HuH-7.5 (cell line): Measurements from ENCODE around the gene PRDM15.

Experiments
- DNase-seq: peaks from one replicate; pipeline ENCODE4 v3.0.0; 2011; ENCODE audit warnings: low spot score

Gene PRDM15

GRCh38 chr21:41777951-41778815 is 101.0 kb downstream of the PRDM15 start:
- peak; percentile 59 for DNase-seq

- DNase-seq: no peak
Observed at GRCh38 chr21:41776778-41777177, 102.4 kb downstream of the PRDM15 start.

GRCh38 chr21:41775149-41775472 is 104.0 kb downstream of the PRDM15 start:
- DNase-seq: no peak

- DNase-seq: no peak
Observed at GRCh38 chr21:41774467-41775148, 104.5 kb downstream of the PRDM15 start.

DNA sequence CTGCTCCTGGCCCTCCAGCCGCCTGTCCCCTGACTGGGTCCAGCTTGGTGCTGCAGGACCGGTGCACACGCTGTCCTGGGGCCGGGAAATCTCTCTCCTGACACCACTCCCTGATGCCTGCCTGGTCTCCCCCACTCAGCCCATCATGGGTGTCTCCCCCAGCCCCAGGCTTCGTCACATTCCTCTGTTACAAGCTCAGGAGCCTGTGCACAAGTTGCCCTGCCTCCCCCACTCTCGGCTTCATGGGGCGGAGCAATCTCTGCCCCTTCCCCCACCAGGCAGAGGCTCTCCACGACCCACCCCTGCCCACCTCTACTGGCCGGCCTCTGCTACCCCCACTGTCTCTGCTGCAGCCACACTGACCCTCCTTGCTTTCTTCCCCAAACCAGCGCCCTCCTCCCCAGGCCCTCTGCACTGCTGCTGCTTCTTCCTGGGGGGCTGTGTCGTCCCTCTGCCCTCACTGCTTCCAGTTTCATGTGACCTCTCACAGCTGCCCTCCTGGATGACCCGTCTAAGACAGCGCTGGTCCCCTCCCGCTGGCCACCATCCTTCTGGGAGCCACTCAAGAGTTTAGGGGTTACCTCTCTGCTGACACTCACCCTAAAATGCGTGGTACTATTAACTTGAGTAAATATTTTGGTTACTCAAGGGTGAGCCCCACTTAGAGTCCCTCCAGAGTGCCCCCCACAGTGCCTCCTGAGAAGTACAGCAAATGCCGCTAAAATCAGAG is 106.6 kb downstream of the PRDM15 start:
- DNase-seq: no peak

GRCh38 chr21:41771625-41771945 is 107.6 kb downstream of the PRDM15 start:
- no peak for DNase-seq

- DNase-seq: no peak
Observed at GRCh38 chr21:41770901-41771624, 108.1 kb downstream of the PRDM15 start.

GRCh38 chr21:41769933-41770332 is 109.2 kb downstream of the PRDM15 start:
- DNase-seq: no peak

- no peak for DNase-seq
Observed at GRCh38 chr21:41769521-41769920, 109.6 kb downstream of the PRDM15 start.

- no peak for DNase-seq
Observed at GRCh38 chr21:41769111-41769510, 110.0 kb downstream of the PRDM15 start.

DNA sequence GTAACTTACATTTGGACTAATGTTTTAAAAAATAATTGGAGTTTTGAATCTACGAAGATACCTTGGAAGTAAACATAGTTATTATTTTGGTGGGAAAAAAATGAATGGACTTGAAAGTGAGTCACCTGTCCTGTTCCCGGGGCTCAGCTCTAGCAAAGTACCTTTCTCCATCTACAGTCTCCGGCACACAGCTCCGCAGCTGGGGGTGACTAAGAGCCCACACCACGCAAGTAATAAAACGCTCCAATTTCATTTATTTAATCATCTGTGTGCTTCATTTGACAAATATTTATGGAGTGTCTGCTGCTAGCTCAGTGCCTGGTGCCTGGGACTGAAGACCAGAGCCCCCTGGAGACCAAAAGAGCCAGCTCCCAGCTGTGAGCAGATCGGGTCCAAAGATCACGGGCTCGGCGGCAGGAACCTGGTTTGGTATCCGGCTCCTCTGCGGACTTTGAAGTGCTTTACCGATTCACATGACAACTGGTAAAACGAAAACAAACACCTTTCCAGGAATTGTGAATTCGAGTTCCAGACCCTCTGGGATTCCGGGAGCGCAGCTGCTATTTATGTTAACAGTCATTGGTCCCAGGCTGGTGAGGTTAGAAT is 110.6 kb downstream of the PRDM15 start:
- DNase-seq: peak; percentile 80

GRCh38 chr21:41767606-41768436 is 111.3 kb downstream of the PRDM15 start:
- no peak for DNase-seq

DNA sequence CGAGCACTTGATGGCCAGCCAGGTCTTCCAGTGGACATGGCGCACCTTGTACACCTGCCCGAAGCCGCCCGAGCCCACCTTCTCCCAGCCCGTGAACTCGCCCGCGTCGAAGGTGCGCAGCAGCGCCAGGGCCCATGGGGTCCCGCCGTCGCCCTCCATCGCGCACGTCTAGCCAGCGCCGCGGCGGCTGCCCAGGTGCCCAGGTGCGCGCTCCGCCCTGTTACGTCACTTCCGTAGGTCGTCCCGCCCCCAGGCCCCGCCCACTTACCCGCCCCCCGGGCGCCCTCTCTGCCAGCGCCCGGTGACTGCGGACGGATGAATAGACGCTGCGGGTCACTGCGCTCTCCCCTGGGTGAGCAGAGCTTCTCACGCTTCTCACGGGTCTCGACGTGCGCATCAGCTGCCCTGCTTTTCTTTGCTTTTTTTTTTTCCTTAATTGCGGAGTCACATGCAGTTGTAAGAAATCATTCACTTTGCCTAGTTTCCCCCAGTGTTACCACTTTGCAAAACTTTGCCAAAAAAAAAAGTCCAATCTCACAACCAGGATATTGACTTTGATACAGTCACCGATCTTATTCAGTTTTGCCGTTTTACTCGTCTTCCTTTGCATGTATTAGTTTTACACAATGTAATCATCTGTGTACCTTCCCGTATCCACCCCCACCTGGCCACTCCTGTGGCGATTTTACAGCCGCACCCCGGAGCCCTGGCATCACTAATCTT is 112.1 kb downstream of the PRDM15 start, which contains the start of gene RIPK4:
RIPK4 (minus strand) TSS at position 170 of the 723 bp plus-strand sequence; CDS start at position 159, 11 bp downstream.
- peak; percentile 81 for DNase-seq

- no peak for DNase-seq
Observed at GRCh38 chr21:41765973-41766882, 112.9 kb downstream of the PRDM15 start.

DNA sequence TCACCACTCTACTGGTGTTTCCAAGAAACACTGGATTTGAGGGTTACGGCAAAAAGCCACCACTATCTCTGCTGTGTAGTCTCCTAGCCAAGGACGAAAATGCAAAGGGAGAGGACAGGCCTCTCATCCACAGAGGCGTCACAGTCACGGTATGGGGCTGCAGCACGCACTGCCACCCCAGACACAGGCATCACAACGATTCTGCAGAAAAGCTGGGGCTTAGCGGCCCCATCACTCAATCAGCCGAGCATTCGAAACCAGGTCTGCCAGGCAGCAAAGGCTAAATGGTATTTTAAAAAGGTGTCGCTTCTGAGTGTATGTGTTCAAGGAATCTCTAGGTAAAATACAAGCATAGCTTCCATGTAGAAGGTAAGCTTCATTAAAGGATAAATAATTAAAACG is 113.7 kb downstream of the PRDM15 start:
- no peak for DNase-seq

GRCh38 chr21:41764558-41765419 is 114.4 kb downstream of the PRDM15 start:
- peak; percentile 69 for DNase-seq

DNA sequence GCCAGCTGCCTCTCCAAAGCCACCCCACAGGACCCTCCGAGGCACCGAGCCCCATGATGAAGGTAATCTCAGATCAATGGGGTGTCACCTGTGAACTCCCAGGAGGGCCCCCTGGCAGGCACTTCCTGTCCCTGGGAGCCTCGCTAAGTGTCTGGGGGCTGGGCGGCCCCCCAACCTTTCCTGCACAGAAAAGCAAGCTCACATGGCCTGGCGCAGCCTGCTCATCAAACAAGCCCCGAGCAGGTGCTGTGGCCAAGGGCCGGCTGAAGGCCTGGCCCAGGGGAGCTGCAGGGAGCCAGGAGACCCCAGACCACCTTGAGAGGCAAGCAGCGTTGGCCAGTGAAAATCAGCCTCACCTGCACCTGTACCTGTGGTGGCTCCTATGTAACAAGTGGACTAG is 115.1 kb downstream of the PRDM15 start:
- no peak for DNase-seq

DNA sequence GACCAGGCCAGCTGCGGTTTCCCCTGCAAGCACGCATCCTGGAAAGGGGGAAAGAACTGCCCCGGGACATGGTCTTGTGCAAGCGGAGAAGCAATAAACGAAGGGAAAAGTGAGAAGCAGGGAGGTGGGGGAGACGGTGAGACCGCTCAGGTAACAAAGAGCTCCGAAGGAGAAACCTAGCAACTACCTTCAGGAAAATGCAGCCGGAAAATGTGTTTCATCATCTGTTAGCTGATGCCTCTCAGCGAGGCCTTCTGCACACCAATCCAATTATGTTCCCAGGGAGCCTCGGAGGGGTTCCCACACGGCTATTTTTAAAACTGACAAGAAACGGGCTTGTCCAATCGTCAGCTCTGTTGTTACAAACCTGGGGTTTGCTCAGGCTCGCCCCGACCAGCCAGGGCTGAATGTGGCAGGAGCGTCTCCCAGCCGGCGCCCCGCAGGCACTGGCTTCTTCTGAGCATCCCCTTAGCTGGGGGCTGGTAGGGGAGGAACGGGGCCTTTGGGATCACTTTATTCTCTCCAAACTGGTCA is 115.7 kb downstream of the PRDM15 start:
- DNase-seq: no peak
